PC-9 (cell line): ENCODE results near the gene SLC30A9. TPM values are rescaled to one million over a fixed set of nuclear protein-coding genes. Genes with fewer than 3 reads are reported as not detected.
A peak's percentile ranks its signal among the peaks of the same experiment; 100 is the strongest.

Source experiments
- BruUV-seq: library from RNA; stranded (reverse); fragments of 400-500 nt; replicated peaks from 2 replicates; lab custom pipeline; 2021; lab: Mats Ljungman, UMichigan
- CTCF ChIA-PET: fragments of 300-600 bp; sonication (Branson Sonifier 250); formaldehyde crosslinking; loops from one replicate; lab custom pipeline; 2022; ENCODE audit warnings: antibody characterized with exemption; lab: Charles Lee
- POLR2A ChIA-PET: fragments of 300-600 bp; sonication (Branson Sonifier 250); formaldehyde crosslinking; loops from one replicate; lab custom pipeline; 2022; ENCODE audit warnings: antibody characterized with exemption; ENCODE audit not compliant: unreplicated experiment; lab: Charles Lee
- DNase-seq, 2 experiments: peaks; one replicate each; pipeline versions ENCODE4 v3.0.0 to v3.0.0-alpha.2; 2015 to 2022; ENCODE audit warnings: mixed read lengths in 1 of 2
- H2AFZ ChIP-seq: fragments of 200-600 bp; sonication (generic); 2 replicates; pipeline ENCODE4 v1.8.1; 2017; ENCODE audit warnings: antibody characterized with exemption
- H3F3A ChIP-seq: fragments of 200-600 bp; sonication (generic); 2 replicates; pipeline ENCODE4 v1.8.1; 2017; ENCODE audit warnings: antibody characterized with exemption, mild to moderate bottlenecking, low read depth; ENCODE audit not compliant: insufficient read depth
- H3K27ac ChIP-seq: fragments of 200-600 bp; sonication (generic); 2 replicates; pipeline ENCODE4 v1.6.1; 2016; ENCODE audit warnings: mixed run types
- H3K27me3 ChIP-seq: fragments of 200-600 bp; sonication (generic); 2 replicates; pipeline ENCODE4 v1.6.1; 2016; ENCODE audit warnings: low read depth, mixed run types; ENCODE audit not compliant: insufficient read depth
- H3K36me3 ChIP-seq: fragments of 200-600 bp; sonication (generic); 2 replicates; pipeline ENCODE4 v1.6.1; 2016; ENCODE audit warnings: low read depth, mixed run types
- H3K4me1 ChIP-seq: fragments of 200-600 bp; sonication (generic); replicated peaks from 2 replicates; pipeline ENCODE4 v1.6.1; 2016; ENCODE audit warnings: mixed run types; ENCODE audit not compliant: insufficient read depth
- H3K4me2 ChIP-seq: fragments of 200-600 bp; sonication (generic); 2 replicates; pipeline ENCODE4 v1.6.1; 2017; ENCODE audit warnings: mixed run types
- H3K4me3 ChIP-seq: fragments of 200-600 bp; sonication (generic); 2 replicates; pipeline ENCODE4 v1.6.1; 2016; ENCODE audit warnings: mixed run types
- H3K79me2 ChIP-seq: fragments of 200-600 bp; sonication (generic); 2 replicates; pipeline ENCODE4 v1.6.1; 2017; ENCODE audit warnings: low read depth, mixed run types
- H3K9me2 ChIP-seq: fragments of 200-600 bp; sonication (generic); 2 replicates; pipeline ENCODE4 v1.8.1; 2017; ENCODE audit warnings: mild to moderate bottlenecking; ENCODE audit not compliant: insufficient read depth
- H3K9me3 ChIP-seq: fragments of 200-600 bp; sonication (generic); 2 replicates; pipeline ENCODE4 v1.8.1; 2016; ENCODE audit warnings: low read depth; ENCODE audit not compliant: insufficient read depth
- H4K20me1 ChIP-seq: fragments of 200-600 bp; sonication (generic); 2 replicates; pipeline ENCODE4 v1.8.1; 2017; ENCODE audit not compliant: insufficient read depth
- EZH2 ChIP-seq: fragments of 200-600 bp; sonication (generic); IDR thresholded peaks from 2 replicates; pipeline ENCODE4 v1.8.0; 2017; ENCODE audit warnings: antibody characterized with exemption, low read depth
- intact Hi-C: fragments of 100-400 bp; cut with micrococcal nuclease; formaldehyde crosslinking; loops from one replicate; pipeline ENCODE4 v1.10.0; 2022; ENCODE audit not compliant: unreplicated experiment
- total RNA-seq: library from RNA; stranded (reverse); gene quantifications from 2 replicates; pipeline ENCODE4 v1.2.3, GENCODE V29; 2021
- TF ChIP-seq, protein P1 (sequence below): fragments of 200-600 bp; sonication (generic); conservative IDR thresholded peaks from 2 replicates; pipeline ENCODE4 v1.6.1; 2017; ENCODE audit warnings: mixed run types, antibody characterized with exemption, mild to moderate bottlenecking, moderate library complexity

The SLC30A9 gene
- total RNA-seq, 1 experiment from 2014 or later: 47.6 TPM

DNA sequence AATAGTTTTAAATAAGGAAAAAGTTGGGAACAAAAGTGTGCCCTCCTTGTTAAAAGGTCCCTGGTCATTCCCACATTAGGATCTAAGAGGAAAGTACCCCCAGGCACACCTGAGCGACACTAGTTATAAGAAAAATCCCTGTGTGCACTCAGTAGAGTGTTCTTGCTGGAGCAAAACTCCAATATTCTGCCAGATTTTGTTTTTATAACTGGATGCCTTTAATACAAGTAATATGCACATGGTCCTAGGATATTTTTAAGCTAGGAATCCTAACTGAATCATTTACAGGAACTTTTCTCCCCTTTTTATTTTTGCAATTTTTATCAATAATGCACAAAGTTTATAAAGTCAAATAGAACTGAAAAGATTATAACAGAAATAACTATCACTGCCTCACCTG, 93.5 kb downstream of the SLC30A9 start:
- H3K4me2 ChIP-seq: no peak overlapping the region
- ChIA-PET CTCF (no interaction called here), POLR2A (no interaction called here)
- TF ChIP-seq, protein P1, sequence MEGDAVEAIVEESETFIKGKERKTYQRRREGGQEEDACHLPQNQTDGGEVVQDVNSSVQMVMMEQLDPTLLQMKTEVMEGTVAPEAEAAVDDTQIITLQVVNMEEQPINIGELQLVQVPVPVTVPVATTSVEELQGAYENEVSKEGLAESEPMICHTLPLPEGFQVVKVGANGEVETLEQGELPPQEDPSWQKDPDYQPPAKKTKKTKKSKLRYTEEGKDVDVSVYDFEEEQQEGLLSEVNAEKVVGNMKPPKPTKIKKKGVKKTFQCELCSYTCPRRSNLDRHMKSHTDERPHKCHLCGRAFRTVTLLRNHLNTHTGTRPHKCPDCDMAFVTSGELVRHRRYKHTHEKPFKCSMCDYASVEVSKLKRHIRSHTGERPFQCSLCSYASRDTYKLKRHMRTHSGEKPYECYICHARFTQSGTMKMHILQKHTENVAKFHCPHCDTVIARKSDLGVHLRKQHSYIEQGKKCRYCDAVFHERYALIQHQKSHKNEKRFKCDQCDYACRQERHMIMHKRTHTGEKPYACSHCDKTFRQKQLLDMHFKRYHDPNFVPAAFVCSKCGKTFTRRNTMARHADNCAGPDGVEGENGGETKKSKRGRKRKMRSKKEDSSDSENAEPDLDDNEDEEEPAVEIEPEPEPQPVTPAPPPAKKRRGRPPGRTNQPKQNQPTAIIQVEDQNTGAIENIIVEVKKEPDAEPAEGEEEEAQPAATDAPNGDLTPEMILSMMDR: no peak
- no peak for TF ChIP-seq EZH2
- H3K27me3 ChIP-seq: no peaks in the 10 kb centered on the region
- no peaks in the 10 kb centered on the region; the same call in 1 of the 2 replicates for H4K20me1 ChIP-seq
- no peaks in the 10 kb centered on the region for H3K9me2 ChIP-seq
- DNase-seq: no peak
- H3K27ac ChIP-seq: no peak overlapping the region
- H3K79me2 ChIP-seq: no peaks in the 10 kb centered on the region
- H3K9me3 ChIP-seq: no peaks in the 10 kb centered on the region
- BruUV-seq: no TSS peak
- peaks cover 4% of the 10 kb centered on the region for H3K36me3 ChIP-seq
- no peaks in the 10 kb centered on the region for H3K4me1 ChIP-seq
- H2AFZ ChIP-seq: no peak overlapping the region
- intact Hi-C loops: no loop called here
- H3K4me3 ChIP-seq: no peak overlapping the region
- no peaks in the 10 kb centered on the region for H3F3A ChIP-seq

DNA sequence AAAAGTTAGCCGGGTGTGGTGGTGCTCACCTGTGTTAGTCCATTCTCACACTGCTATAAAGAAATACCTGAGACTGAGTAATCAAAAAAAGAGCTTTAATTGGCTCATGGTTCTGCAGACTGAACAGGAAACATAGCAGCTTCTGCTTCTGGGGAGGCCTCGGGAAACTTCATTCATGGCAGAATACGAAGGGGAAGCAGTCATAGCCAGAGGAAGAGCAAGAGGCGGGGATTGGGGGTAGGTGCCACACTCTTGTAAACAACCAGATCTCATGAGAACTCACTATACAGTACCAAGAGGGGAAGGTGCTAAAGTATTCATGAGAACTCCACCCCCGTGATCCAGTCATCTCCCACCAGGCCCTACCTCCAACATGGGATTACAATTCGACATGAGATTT, 98.1 kb downstream of the SLC30A9 start:
- CTCF ChIA-PET: no interaction called here
- Histone ChIP-seq H3K9me2 (no peaks in the 10 kb centered on the region), H2AFZ (no peak overlapping the region), H3F3A (no peaks in the 10 kb centered on the region), H4K20me1 (no peaks in the 10 kb centered on the region; the same call in 1 of the 2 replicates), H3K9me3 (no peaks in the 10 kb centered on the region), H3K4me2 (no peak overlapping the region), H3K4me3 (no peak overlapping the region), H3K79me2 (no peaks in the 10 kb centered on the region), H3K4me1 (no peaks in the 10 kb centered on the region), H3K36me3 (peaks cover 3% of the 10 kb centered on the region; the same call in 1 of the 2 replicates), H3K27me3 (no peaks in the 10 kb centered on the region), H3K27ac (no peak overlapping the region)
- intact Hi-C loops: no loop called here
- POLR2A ChIA-PET: no interaction called here
- no peak for TF ChIP-seq EZH2
- TF ChIP-seq, protein P1: no peak
- no TSS peak for BruUV-seq
- DNase-seq: no peak

DNA sequence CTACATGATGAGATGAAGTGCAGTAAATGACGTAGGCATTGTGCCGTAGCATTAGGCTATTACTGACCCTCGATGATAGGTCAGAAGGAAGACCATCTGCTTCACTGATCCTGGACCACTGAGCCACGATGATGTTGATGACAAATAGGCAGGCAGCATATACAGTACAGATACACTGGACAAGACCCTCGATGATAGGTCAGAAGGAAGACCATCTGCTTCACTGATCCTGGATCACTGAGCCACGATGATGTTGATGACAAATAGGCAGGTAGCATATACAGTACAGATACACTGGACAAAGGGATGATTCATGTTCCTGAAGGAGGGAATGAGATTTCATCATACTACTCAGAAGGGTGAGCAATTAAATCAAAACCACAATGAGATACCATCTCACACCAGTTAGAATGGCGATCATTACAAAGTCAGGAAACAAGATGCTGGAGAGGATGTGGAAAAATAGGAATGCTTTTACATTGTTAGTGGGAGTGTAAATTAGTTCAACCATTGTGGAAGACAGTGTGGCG, 111.2 kb downstream of the SLC30A9 start:
- H3F3A ChIP-seq: no peaks in the 10 kb centered on the region
- no TSS peak for BruUV-seq
- H3K27ac ChIP-seq: no peak overlapping the region
- H3K79me2 ChIP-seq: no peaks in the 10 kb centered on the region
- TF ChIP-seq, protein P1: no peak
- TF ChIP-seq EZH2: no peak
- H3K36me3 ChIP-seq: no peaks in the 10 kb centered on the region
- H3K27me3 ChIP-seq: no peaks in the 10 kb centered on the region
- intact Hi-C loops: no loop called here
- no peaks in the 10 kb centered on the region for H3K9me3 ChIP-seq
- H2AFZ ChIP-seq: no peak overlapping the region
- ChIA-PET CTCF (no interaction called here), POLR2A (no interaction called here)
- DNase-seq: peak in 1 of 2 experiments; percentile 65
- no peaks in the 10 kb centered on the region for H3K9me2 ChIP-seq
- no peak overlapping the region for H3K4me3 ChIP-seq
- H3K4me2 ChIP-seq: no peak overlapping the region
- H4K20me1 ChIP-seq: no peaks in the 10 kb centered on the region
- H3K4me1 ChIP-seq: no peaks in the 10 kb centered on the region
